Measurements from ENCODE around the gene AP5S1.
"Not testable (repeated sequence)": the region's sequence is repeated elsewhere in the genome, so short reads cannot be mapped to it uniquely, and the experiment has no call there.

Gene AP5S1, protein sequence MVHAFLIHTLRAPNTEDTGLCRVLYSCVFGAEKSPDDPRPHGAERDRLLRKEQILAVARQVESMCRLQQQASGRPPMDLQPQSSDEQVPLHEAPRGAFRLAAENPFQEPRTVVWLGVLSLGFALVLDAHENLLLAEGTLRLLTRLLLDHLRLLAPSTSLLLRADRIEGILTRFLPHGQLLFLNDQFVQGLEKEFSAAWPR

DNA sequence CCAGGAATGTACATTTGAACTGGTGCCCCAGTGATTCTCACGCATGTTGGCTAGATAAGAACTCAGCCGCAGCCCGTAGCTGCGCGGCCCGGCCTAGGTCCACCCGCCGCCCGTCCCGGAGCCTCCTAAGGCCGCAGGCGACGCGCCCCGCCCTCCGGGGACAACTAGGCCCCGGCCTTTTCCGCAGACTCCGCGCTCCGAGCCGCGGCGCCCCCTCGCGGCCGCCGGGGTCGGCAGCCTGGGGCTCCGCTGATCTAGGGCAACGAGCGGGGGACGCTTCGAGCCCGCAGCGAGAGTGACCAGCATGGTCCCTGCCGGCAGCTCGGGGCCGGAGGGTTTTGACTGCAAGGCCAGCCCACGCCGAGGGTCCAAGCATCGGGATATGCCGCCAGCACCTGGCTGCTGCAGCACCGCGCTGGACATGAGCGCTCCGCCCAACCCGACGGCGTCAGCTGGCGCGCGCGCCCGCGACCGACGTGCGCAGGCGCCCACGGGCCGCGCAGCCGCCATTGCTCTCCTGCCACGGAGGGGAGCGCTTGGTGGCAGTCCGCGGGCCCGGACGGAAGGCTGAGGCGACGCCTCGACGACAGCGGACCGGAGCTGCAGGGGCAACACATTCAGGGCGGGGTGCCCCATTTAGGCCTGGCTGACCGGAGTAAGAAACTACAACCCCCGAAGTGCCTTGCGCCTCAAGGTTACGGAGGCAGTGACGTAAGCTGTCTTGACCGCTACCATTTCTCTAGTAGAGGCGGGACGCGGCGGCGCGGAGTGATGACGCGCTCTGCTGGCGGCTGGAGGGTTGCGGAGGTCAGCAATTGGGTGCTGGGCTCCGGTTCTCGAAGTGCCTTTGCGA lies at the start of gene AP5S1:
AP5S1 (plus strand) TSS at position 500 of the 853 bp plus-strand sequence. CDS start 1,571 bp downstream, outside the sequence.
- peak; percentile 90 for DNase-seq

DNA sequence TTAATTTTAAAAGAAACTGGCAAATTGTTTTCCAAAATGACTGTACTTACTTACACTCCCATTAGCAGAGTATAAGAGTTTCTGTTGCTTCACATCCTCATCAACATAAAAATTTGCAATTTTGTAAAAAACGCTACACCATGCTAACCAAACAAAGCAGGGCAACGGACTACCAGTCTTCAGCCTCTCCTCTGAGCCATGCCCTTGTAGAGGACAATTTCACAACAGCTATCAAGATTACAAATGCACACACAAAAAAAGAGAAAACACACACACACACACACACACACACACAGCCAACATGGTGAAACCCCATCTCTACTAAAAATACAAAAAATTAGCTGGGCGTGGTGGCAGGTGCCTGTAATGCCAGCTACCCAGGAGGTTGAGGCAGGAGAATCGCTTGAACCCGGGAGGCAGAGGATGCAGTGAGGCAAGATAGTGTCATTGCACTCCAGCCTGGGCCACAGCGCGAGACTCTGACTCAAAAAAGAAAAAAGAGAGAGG lies 48.7 kb upstream of the AP5S1 start:
- no peak for DNase-seq

DNA sequence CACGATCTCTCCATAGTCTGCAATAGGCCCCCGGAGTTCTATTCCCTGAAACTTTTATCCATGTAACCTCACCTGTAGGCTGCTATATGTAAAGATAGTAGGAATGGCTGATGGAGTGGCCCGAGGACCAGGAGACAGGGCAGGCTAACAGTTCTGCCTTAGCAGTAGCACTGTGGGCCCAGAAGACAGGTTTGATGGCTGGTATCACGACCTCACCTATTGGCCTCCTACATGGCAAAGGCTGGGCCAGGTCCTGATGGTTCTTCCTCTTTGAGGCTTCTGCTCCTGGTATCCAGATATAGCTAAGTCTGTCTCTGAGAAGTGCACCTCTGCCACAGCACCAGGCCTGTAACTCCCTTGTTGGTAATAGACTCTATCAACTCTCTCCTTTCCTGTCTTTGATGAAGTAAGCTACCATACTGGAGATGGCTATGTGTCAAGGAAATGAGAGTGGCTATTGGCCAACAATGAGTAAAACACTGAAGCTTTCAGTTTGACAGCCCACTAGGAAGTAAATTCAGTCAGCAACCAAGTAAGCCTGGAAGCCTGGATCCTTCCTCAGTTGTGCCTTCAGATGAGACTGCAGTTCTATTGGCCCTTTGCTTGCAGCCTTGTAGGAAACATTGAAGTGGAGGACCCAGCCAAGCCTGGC lies 44.8 kb upstream of the AP5S1 start:
- no peak for DNase-seq

DNA sequence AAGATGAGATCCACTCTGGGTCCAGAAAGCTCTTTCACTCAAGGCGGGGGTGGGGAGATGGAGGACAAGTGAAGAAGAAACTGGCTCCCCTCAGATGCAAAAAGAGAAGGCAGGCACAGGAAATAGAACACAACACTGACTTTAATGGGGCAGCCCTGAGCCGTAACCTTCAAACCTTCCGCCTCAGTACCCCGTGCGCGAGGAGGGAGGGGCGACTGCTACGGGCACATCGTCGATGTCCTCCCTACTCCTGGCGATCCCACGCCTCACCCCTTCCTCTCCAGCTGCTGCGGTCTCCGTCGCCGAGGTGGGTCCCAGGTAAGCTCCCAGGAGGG lies 43.0 kb upstream of the AP5S1 start:
- DNase-seq: no peak

DNA sequence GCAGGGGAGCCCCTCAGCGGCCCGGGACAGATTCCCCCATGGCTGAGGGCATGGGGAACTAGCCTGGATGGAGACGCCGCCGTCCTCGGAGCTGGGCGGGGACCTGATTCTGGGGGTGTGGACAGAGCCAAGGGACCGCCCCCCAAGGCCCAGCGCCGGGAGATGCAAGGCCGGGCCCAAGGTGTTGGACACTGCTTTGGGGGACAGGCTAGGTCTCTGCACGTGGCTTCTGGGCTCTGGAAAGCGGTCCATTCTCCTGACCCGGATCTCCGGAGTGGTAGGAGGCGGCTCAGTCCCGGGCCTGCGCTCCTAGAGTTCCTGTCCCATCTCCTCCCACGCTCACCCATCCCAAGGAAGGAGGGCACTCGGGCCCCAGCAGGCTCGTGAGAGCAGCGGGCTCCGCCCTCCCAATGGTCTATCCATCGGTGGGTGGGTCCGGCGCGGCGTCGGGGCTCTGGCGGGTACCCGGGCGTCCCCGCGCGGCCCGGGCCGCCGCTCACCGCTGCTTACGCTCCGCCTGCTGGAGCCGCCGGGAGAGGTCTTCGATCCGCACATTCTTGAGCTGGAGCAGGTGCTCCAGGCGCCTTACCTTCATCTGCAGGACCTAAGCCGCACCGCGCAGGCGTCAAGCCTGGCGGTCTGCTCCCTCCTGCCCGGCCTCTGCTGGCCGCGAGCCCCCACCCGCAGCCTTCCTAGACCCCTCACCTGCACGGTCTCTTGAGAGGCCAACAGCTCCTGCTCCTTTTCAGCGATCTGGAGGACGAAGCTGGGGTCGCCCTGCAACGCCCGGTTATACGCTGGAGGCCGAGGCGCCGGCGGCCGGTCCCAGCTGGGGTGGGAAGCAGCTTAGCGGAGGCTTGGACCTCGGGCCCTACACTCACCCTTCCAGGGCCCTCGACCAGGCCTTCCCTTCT lies 42.4 kb upstream of the AP5S1 start:
- no peak for DNase-seq

DNA sequence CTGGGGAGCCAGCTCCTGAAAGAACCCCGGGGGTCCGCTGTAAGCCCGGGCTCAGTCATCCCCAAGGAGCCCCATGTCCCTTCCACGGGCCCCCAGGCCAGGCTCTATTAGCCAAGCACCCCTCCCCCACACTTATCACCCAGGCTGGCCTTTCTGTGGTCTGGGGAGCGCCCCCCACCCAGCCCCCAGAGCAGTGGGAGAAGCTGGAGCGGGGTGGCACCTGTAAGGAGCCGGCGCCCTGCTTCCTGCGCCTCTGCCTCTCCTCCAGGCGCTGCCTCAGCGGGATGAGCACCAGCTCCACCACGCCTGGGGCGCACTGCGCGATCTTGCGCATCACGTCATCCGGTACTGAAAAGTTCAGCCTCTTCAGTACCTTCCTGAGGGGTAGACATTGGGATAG lies 41.4 kb upstream of the AP5S1 start:
- no peak for DNase-seq

DNA sequence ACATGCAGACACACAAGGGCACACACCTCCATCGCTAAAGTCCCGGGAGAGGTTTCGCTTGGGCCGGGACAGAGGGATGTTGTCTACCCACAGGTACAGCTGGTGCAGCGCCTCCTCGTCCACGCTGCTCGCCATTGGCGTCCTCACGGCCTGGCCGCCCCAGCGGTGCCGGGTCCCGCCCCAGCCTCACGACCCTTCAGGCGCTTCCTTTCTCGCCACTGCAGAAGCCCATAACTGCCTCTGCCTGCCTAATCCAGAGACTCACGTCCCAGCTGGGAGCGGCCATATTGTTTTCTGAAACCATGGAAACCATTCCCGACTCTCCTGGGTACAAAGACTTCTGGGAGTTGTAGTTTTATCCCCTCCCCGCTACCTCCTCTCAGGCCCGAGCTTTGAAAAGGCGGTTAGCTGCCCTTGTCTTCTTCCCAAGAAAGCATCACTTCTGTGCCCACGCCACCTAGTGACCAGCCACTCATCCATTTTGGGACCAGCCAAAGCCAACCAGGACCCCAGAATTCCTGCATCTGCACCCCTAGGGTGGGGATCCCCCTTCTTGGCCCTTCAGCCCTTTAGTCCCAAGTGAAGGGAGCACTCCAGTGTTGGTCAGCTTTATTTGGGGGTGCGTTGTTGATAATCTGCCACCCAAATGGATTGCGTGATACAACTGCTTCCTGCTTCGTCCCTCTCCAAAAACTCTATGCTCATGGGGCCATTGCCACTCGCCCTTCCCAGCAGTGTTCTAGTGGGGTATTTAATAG lies 39.0 kb upstream of the AP5S1 start, which contains the start of gene SPEF1:
SPEF1 (minus strand) TSS at position 296 of the 758 bp plus-strand sequence; CDS start at position 135, 161 bp downstream.
- peak; percentile 44 for DNase-seq

DNA sequence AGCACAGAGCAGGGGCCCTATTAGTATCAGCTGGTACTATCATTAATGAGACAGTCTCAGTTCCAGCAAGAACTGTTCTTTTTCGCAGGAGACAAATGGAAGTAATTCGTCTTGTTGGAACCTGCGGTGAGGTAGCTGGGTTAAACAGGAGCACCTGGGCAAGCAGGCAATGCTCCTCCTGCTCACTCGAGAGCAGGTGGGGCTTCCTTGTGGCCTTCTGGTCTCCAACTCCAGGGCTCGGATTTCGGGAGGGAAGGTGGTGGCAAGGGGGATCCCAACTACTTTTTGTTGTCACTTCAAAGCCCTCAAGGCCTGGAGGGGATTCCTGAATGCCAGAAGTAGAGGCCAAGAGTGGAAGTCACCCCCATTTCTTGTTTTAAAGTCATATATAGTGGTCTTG lies 37.8 kb upstream of the AP5S1 start:
- DNase-seq: no peak

DNA sequence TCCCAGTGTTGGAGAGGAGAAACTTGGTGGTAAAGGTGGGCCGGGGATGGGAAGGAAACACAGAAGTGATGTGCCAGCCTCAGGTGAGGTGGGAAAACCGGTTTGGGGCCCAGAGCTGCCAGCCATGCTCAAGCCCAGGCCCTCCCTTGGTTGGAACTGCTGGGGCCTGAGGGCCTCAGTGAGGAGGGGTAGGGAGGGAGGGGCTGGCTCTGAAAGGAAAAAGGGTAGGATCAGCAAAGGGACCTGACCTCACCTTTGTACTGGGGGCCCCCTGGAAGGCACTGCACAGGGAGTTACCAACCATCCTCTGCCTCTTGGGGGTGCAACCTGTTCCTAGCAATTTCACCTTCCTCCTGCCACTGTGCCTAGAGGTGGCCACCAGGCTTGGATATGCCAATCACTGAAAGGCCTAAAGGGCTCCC lies 37.3 kb upstream of the AP5S1 start:
- no peak for DNase-seq

DNA sequence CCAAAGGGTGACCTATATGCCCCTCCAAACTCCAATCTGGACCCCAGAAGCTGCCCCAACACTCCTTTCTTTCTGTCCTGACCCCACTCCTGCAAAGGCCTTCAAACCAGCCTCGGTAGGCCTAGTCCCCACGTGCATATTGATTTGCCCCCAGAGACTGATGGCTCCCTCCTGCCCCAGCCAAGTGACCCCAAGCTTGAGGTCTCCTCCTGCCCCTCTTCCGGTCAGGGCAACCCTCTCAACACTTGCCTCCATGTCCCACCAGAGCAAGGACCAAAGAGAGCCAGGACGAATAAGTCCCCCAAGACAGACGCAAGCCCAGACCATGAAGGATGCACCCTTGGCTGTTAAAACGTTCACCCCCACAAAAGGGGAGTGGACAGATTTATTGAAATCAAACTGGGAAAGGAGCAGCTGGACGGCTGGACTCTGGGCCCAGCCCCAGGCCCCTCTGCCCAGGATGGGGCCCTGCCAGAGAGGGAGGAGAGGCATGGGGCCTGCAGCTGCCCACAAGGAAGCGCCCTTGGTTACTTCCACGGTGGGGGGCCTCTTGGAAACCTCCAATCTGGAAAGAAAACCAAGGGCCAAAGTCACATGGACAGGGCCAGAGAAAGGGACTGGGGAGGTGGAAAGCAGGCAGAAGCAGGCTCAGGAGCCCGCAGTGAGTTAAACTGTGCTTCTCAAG lies 36.7 kb upstream of the AP5S1 start:
- DNase-seq: no peak

DNA sequence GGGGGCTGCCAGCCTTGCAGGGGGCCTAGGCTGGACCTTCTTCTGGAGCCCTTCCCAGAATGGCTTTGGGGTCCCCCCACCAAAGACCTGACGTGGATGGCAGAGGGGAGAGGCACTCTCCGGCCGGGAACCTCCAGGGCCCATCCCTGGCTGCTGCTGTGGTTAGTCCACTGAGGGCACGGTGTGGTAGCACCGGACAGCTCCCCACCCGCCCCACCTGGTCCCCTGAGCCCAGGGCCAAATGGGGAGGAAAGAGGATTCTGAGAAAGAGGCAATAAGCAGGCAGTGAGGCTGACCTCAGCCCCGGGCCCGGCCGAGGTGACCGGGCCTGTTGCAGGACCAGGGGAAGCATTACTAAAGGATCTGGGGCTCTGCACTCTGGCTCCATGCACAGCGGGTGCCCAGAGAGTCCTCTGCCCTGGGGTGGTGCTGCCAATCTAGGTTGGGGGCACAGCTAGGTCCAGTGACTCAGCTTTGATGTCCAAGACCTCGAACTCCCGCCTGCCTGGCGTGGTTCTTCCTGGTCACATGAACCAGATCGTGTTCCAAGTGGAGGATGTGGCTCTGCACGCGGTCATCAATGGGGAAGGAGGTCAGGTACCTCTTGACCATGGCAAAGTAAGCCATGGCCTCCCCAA lies 36.0 kb upstream of the AP5S1 start:
- no peak for DNase-seq

DNA sequence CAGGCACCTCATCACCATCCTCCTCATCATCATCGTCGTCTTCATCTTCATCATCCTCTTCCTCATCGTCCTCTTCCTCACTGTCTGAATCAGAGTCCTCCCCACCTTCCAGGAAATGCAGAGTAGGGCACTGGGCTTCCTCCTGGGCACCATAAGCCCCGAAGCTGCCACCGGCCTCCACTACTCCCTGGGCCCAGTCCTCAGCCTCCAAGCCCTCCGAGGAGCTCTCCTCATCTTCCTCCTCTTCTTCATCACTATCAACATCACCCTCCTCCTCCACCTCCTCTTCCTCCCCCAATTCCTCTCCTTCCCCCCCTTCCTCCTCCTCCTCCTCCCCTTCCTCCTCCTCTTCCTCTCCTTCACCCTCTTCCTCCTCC lies 35.5 kb upstream of the AP5S1 start:
- no peak for DNase-seq

DNA sequence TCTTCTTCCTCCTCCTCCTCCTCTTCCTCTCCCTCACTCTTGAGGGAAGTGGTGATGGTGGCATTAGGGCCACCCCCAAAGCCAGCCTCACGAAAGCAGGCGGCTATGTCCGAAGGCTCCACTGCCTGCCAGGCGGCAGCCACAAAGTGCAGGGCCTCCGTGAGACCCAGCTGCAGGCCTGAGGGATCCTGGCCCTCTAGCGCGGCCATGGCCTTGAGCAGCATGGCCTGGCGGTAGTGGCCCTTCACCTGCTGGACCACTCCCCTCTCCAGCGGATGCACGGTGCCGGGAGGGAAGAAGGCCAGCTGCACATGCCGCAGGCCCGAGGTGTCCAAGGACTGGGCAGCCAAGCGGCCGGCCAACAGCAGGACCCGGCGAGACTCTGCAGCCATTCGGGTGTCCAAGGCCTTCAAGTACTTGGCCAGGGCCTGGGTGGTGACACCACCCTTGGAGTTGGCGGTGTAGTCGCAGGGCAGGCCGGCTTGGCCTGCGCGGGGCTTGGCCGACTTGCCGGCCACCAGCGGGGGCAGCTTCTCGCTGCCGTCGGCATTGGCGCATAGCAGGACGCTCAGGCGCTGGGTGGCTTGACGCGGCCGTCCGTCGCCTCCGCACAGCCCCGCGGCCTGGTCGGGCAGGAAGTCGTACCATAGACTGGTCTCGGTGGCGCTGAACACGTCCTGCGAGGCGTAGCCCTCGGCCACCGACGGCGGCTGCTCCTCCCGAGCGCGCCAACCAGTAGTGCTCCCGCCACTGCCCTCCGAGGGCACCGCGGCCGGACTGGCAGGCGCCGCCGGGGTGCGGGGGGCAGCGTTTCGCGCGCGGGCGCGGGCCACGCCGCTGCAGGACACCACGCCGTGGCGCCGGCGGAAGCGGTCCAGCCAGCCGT lies 34.9 kb upstream of the AP5S1 start:
- DNase-seq: no peak

DNA sequence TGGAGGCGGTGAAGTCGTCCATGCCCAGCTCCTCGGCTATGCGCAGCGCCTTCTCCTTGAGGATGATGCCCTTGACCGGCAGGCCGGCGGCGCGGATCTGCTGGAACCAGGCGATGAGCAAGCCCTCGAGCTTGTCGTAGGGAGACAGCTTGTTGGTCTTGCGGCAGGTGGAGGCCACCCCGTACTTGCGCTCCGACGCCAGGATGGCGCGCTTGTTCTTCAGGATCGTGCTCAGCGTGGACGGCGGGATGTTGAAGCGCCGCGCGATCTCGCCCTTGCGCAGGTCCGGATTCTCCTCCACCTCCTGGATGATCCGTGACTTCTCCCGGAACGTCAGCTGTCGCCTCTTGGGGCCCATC lies 34.2 kb upstream of the AP5S1 start:
- DNase-seq: peak; percentile 54

DNA sequence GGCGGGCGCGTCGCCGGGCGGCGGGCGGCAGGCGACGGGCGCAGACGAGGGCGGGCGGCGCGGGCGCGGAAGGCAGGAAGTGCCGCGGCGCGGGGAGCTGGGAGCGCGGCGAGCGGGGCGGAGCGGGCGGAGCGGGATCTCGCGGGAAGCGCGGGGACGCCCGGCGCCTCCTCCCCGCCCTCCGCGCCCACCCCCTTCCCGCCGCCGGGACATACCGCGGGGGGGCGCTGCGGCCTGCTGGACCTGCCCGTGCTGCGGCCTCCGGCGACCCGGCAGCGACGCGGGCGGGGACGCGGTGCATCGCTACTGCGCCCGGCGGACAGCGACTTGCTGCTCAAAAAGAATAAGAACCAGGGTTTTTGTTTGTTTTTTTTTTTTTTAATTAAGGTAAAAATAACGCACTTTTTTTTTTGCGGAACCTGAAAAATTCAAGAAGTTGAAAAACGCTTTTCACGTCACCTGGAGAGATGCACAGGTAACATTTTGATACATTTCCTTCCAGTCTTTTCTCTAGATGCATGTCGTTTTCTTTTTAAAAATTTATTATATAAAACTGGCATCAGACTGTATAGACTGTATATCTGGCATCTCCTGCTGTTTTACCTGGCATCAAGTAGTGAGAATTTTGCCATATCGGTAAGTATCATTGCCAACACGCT lies 33.6 kb upstream of the AP5S1 start, which contains the start of gene CENPB:
CENPB (minus strand) TSS at position 76 of the 659 bp plus-strand sequence. CDS start 257 bp downstream, outside the sequence.
- DNase-seq: peak; percentile 89

DNA sequence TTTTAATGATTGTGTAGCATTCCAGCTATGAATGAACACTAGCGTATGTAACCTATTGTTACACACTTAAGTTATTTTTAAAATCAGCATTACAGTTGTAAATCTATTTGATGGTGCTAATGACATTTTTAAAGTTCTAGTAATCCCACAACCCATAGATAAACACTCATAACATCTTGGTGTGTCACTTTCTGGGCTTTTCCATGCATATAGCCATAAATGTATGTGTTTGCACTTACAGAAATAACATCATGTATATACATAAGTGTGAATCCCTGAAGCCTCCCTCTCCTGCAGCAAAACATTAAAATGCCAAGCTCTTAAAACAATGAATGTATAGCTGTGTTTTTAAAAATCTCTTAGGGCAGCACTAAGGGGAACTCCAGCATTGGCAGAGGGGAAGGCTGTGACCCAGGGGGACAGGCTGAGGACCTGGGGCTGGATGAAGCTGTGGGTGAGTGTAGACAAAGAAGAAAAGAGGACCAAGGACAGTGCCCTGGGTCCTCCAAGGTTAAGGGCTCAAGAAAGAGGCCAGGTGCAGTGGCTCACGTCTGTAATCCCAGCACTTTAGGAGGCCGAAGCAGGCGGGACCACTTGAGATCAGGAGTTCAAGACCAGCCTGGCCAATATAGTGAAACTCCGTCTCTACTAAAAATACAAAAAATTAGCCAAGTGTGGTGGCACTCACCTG lies 32.9 kb upstream of the AP5S1 start:
- no peak for DNase-seq

DNA sequence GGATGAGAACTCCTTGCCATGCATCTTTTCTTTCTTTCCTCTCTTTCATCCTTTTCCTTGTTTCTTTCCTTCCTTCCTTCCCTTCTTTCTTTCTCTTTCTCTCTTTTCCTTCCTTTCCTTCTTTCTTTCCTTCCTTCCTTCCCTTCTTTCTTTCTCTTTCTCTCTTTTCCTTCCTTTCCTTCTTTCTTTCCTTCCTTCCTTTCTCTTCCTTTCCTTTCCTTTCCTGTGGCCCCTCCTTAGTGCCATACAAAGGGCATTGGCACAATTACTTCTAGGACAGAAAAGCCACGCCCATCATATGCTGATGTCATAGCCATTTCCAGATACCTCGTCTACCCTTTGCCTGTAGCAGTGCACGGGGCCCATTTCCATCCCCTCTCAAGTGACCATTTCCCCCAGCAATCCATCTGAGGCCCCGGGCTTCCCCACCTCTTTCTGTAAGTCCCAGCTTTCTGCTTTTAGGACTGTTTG lies 31.6 kb upstream of the AP5S1 start:
- DNase-seq: no peak

DNA sequence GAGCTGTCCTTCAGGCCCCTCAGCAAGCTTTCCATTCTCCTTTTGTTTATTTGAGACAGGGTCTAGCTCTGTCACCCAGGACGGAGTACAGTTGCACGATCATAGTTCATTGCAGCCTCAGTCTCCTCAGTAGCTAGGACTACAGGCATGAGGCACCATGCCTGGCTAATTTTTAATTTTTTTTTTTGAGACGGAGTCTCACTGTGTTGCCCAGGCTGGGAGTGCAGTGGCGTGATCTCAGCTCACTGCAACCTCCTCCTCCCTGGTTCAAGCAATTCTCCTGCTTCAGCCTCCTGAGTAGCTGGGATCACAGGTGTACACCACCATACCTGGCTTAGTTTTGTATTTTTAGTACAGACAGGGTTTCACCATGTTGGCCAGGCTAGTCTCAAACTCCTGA lies 31.1 kb upstream of the AP5S1 start:
- DNase-seq: not testable (repeated sequence)
